Kidney (tissue), 14 donors: ENCODE results near the gene COQ2. TPM values are rescaled to one million over a fixed set of nuclear protein-coding genes. Genes with fewer than 3 reads are reported as not detected.

ENCODE experiments used
- DNase-seq, 5 donors: peaks; one replicate each; pipeline ENCODE4 v3.0.0-alpha.2; 2013 to 2020
- FAIRE-seq: peaks from 2 replicates; lab custom pipeline; 2012; peaks lifted over from hg19 to GRCh38; lab: Jason Lieb, UNC
- H3K27ac ChIP-seq, 2 donors: one replicate each; pipeline ENCODE4 v1.7.0; 2013; ENCODE audit warnings: low read depth in 2 of 2, low read length in 2 of 2, inconsistent platforms in 1 of 2
- H3K27me3 ChIP-seq: one replicate; pipeline ENCODE4 v1.7.1; 2013; ENCODE audit warnings: low read length, inconsistent platforms; ENCODE audit not compliant: control insufficient read depth, insufficient read depth
- H3K36me3 ChIP-seq, 3 donors: one replicate each; pipeline versions ENCODE4 v1.7.0 to v1.7.1; 2013; ENCODE audit warnings: low read length in 3 of 3, control low read depth in 1 of 3, inconsistent platforms in 1 of 3; ENCODE audit not compliant: insufficient read depth in 3 of 3, control insufficient read depth in 2 of 3
- H3K4me1 ChIP-seq, 3 donors: one replicate each; pipeline versions ENCODE4 v1.7.0 to v1.7.1; 2013; ENCODE audit warnings: low read length in 3 of 3, inconsistent platforms in 1 of 3, low read depth in 1 of 3; ENCODE audit not compliant: control insufficient read depth in 2 of 3, insufficient read depth in 2 of 3
- H3K4me3 ChIP-seq, 3 donors: one replicate each; pipeline versions ENCODE4 v1.7.0 to v1.8.1; 2013; ENCODE audit warnings: low read length in 3 of 3, control low read depth in 1 of 3, inconsistent platforms in 1 of 3
- H3K9ac ChIP-seq, 3 donors: one replicate each; pipeline versions ENCODE4 v1.7.0 to v1.7.1; 2013; ENCODE audit warnings: low read length in 3 of 3, control low read depth in 1 of 3, inconsistent platforms in 1 of 3
- H3K9me3 ChIP-seq, 3 donors: one replicate each; pipeline versions ENCODE4 v1.7.0 to v1.7.1; 2013; ENCODE audit warnings: low read length in 3 of 3, control low read depth in 1 of 3, inconsistent platforms in 1 of 3; ENCODE audit not compliant: control insufficient read depth in 2 of 3, insufficient read depth in 1 of 3
- CTCF ChIP-seq: IDR thresholded peaks from 3 replicates; pipeline ENCODE4 v1.5.1; 2012; ENCODE audit warnings: mild to moderate bottlenecking, moderate library complexity, borderline replicate concordance; ENCODE audit not compliant: insufficient read depth; ENCODE audit errors: extremely low read depth
- intact Hi-C: fragments of 100-400 bp; cut with DNase I; formaldehyde crosslinking; loops from one replicate; pipeline ENCODE4 v1.11.1; 2022
- polyA plus RNA-seq: library from polyadenylated mRNA; stranded (reverse); fragments of 350-450 nt; fragmentation: Illumina TruSeq; extraction: RNeasy Lipid Tissue Mini Kit (QIAGEN cat#74804); gene quantifications from one replicate; pipeline ENCODE4 v1.2.3, GENCODE V29; 2014; ENCODE audit warnings: low read depth, low replicate concordance; ENCODE audit not compliant: insufficient read depth
- total RNA-seq: library from RNA; stranded (reverse); fragmentation: NEBNext Ultra II Directional; extraction: Animal tissue kit (Norgen Biotek cat#: 25700); gene quantifications from one replicate; pipeline ENCODE4 v1.2.1, GENCODE V29; 2021
- donor health status: control.
- donor health status: control.
- donor health status: control.
- donor health status: control.
- donor health status: control.
- donor health status: DM: yes; HTN: yes; CAD: no.
- donor health status: Normal renal cell carcinoma (clear cell type).

Gene COQ2
- total and polyA plus RNA-seq, 2 donors from 2014 or later: 8.1 to 11.6 TPM

- H3K36me3 ChIP-seq: no peaks in the 10 kb centered on the region
- no peak overlapping the region for H3K9ac ChIP-seq
- intact Hi-C loops: no loop called here
- no peak overlapping the region for H3K4me3 ChIP-seq
- FAIRE-seq (no peak), DNase-seq (no peak)
- no peaks in the 10 kb centered on the region for H3K9me3 ChIP-seq
- no peak overlapping the region for H3K27ac ChIP-seq
- H3K4me1 ChIP-seq: no peaks in the 10 kb centered on the region
- no peaks in the 10 kb centered on the region for H3K27me3 ChIP-seq
- no peak for TF ChIP-seq CTCF
These were observed 36.1 kb downstream of the COQ2 start for GRCh38 chr4:83248486-83248885.

GRCh38 chr4:83247415-83248357 is 36.9 kb downstream of the COQ2 start:
- Histone ChIP-seq H3K9me3 (no peaks in the 10 kb centered on the region), H3K9ac (no peak overlapping the region), H3K36me3 (no peaks in the 10 kb centered on the region), H3K27ac (no peak overlapping the region), H3K4me1 (no peaks in the 10 kb centered on the region), H3K4me3 (no peak overlapping the region), H3K27me3 (no peaks in the 10 kb centered on the region)
- no peak for TF ChIP-seq CTCF
- intact Hi-C loops: no loop called here
- no peak for FAIRE-seq
- DNase-seq: no peak

- Histone ChIP-seq H3K27me3 (no peaks in the 10 kb centered on the region), H3K9ac (no peak overlapping the region), H3K4me1 (no peaks in the 10 kb centered on the region), H3K36me3 (no peaks in the 10 kb centered on the region), H3K27ac (no peak overlapping the region), H3K4me3 (no peak overlapping the region), H3K9me3 (no peaks in the 10 kb centered on the region)
- intact Hi-C loops: no loop called here
- DNase-seq: no peak
- no peak for FAIRE-seq
- no peak for TF ChIP-seq CTCF
These were observed 43.5 kb downstream of the COQ2 start for GRCh38 chr4:83241132-83241531.
